Loucy (cell line): ENCODE measurements around the gene ABCC4.

Experiments
- H2AFZ ChIP-seq: fragments of 200-600 bp; sonication (generic); 2 replicates; pipeline ENCODE4 v1.6.0; 2016; ENCODE audit warnings: antibody characterized with exemption, mild to moderate bottlenecking, low read length, moderate library complexity
- H3F3A ChIP-seq: fragments of 200-600 bp; 2 replicates; pipeline ENCODE4 v1.6.0; 2016; ENCODE audit warnings: antibody characterized with exemption, low read depth, mild to moderate bottlenecking
- H3K27me3 ChIP-seq: fragments of 200-600 bp; sonication (generic); 2 replicates; pipeline ENCODE4 v1.6.1; 2014; ENCODE audit warnings: low read length, mild to moderate bottlenecking; ENCODE audit not compliant: insufficient read depth, poor library complexity, severe bottlenecking
- H3K36me3 ChIP-seq: fragments of 200-600 bp; sonication (generic); 2 replicates; pipeline ENCODE4 v1.6.1; 2016; ENCODE audit warnings: low read length; ENCODE audit not compliant: insufficient read depth
- H3K4me1 ChIP-seq: fragments of 200-600 bp; sonication (generic); 2 replicates; pipeline ENCODE4 v1.5.1; 2014; ENCODE audit warnings: low read length, mild to moderate bottlenecking; ENCODE audit not compliant: insufficient read depth, poor library complexity, severe bottlenecking
- H3K4me2 ChIP-seq: fragments of 200-600 bp; sonication (generic); 2 replicates; pipeline ENCODE4 v1.6.0; 2014; ENCODE audit warnings: antibody characterized with exemption, low read length, low read depth, mild to moderate bottlenecking; ENCODE audit not compliant: poor library complexity, severe bottlenecking
- H3K4me3 ChIP-seq: fragments of 200-600 bp; sonication (generic); 2 replicates; pipeline ENCODE4 v1.5.1; 2014; ENCODE audit warnings: low read length, mild to moderate bottlenecking, mixed read lengths; ENCODE audit not compliant: poor library complexity, severe bottlenecking
- H3K79me2 ChIP-seq: fragments of 200-600 bp; sonication (generic); 2 replicates; pipeline ENCODE4 v1.6.1; 2014; ENCODE audit warnings: low read length; ENCODE audit not compliant: insufficient read depth
- H3K9ac ChIP-seq: fragments of 200-600 bp; sonication (generic); 2 replicates; pipeline ENCODE4 v1.6.0; 2014; ENCODE audit warnings: mild to moderate bottlenecking, low read depth, low read length, moderate library complexity; ENCODE audit not compliant: poor library complexity, severe bottlenecking
- H3K9me2 ChIP-seq: fragments of 200-600 bp; sonication (generic); replicated peaks from 2 replicates; pipeline ENCODE4 v1.6.1; 2016; ENCODE audit warnings: low read depth, low read length, mixed read lengths
- H3K9me3 ChIP-seq: fragments of 200-600 bp; sonication (generic); 2 replicates; pipeline ENCODE4 v1.6.1; 2014; ENCODE audit warnings: mild to moderate bottlenecking, antibody characterized with exemption, low read length, low read depth; ENCODE audit not compliant: insufficient read depth
- H4K20me1 ChIP-seq: fragments of 200-600 bp; sonication (generic); 2 replicates; pipeline ENCODE4 v1.6.0; 2014; ENCODE audit warnings: antibody characterized with exemption, low read length, mild to moderate bottlenecking; ENCODE audit not compliant: insufficient read depth, poor library complexity, severe bottlenecking
- CTCF ChIP-seq: fragments of 200-600 bp; sonication (generic); conservative IDR thresholded peaks from 2 replicates; pipeline ENCODE4 v1.5.1; 2014; ENCODE audit warnings: mild to moderate bottlenecking, antibody characterized with exemption, low read length
- EZH2phosphoT487 ChIP-seq: fragments of 200-600 bp; IDR thresholded peaks from 2 replicates; pipeline ENCODE4 v1.6.1; 2018; ENCODE audit warnings: antibody characterized with exemption, mild to moderate bottlenecking, moderate library complexity, borderline replicate concordance

Gene ABCC4

GRCh38 chr13:95160112-95160906, 140.9 kb downstream of the ABCC4 start:
- Histone ChIP-seq H3K4me2 (no peak overlapping the region), H3K36me3 (peaks cover 7% of the 10 kb centered on the region; the same call in 1 of the 2 replicates)

GRCh38 chr13:95159458-95159857, 141.8 kb downstream of the ABCC4 start:
- Histone ChIP-seq H2AFZ (no peak overlapping the region), H3K27me3 (no peaks in the 10 kb centered on the region), H3K9ac (no peak overlapping the region), H3K4me3 (no peak overlapping the region), H3K36me3 (peaks cover 3% of the 10 kb centered on the region; the same call in 1 of the 2 replicates), H3K4me1 (no peaks in the 10 kb centered on the region), H3K4me2 (no peak overlapping the region), H3K79me2 (no peaks in the 10 kb centered on the region), H3F3A (no peaks in the 10 kb centered on the region), H3K9me2 (no peaks in the 10 kb centered on the region), H4K20me1 (no peaks in the 10 kb centered on the region), H3K9me3 (no peaks in the 10 kb centered on the region)
- no peak for TF ChIP-seq EZH2phosphoT487
- no peak for TF ChIP-seq CTCF

More at GRCh38 chr13:95160112-95160906, 140.9 kb downstream of the ABCC4 start:
- Histone ChIP-seq H3K9me2 (no peaks in the 10 kb centered on the region), H3K79me2 (no peaks in the 10 kb centered on the region), H2AFZ (no peak overlapping the region), H3K9ac (no peak overlapping the region), H3K9me3 (no peaks in the 10 kb centered on the region), H3K4me1 (no peaks in the 10 kb centered on the region), H3K27me3 (no peaks in the 10 kb centered on the region), H3F3A (no peaks in the 10 kb centered on the region), H4K20me1 (no peaks in the 10 kb centered on the region), H3K4me3 (no peak overlapping the region)
- TF ChIP-seq CTCF (no peak), EZH2phosphoT487 (no peak)

GRCh38 chr13:95156208-95156607, 145.0 kb downstream of the ABCC4 start:
- TF ChIP-seq CTCF (peak; percentile 66), EZH2phosphoT487 (no peak)
- H3K9me2 ChIP-seq, result no peaks in the 10 kb centered on the region
- no peaks in the 10 kb centered on the region for H3K4me1 ChIP-seq
- H3K27me3 ChIP-seq, result no peaks in the 10 kb centered on the region
- H3K36me3 ChIP-seq, result peaks cover 3% of the 10 kb centered on the region; the same call in 1 of the 2 replicates
- H4K20me1 ChIP-seq, result no peaks in the 10 kb centered on the region
- no peak overlapping the region for H3K4me2 ChIP-seq
- no peaks in the 10 kb centered on the region for H3K9me3 ChIP-seq
- no peak overlapping the region for H2AFZ ChIP-seq
- H3F3A ChIP-seq, result no peaks in the 10 kb centered on the region
- no peaks in the 10 kb centered on the region for H3K79me2 ChIP-seq
- no peak overlapping the region for H3K4me3 ChIP-seq
- H3K9ac ChIP-seq, result no peak overlapping the region
